ENCODE data around the gene IL1B. TPM values are rescaled to one million over a fixed set of nuclear protein-coding genes. Genes with fewer than 3 reads are reported as not detected.

IL1B gene
- total RNA-seq: 1 to 10 TPM in 1 of 3 donors, not detected in 2; 8.0 TPM

GRCh38 chr2:112836695-112837117, at the start of gene IL1B:
Gene IL1B (minus strand): TSS chr2:112836779. CDS start chr2:112836229, 550 bp downstream.
- Histone ChIP-seq H3K4me3 (no peak within 1 kb of the TSS), H3K4me1 (peaks cover 0 to 5% of the 10 kb centered on the region in 2 donors), H3K27me3 (peaks cover 0 to 4% of the 10 kb centered on the region in 2 donors), H3K9me3 (no peaks in the 10 kb centered on the region), H3K27ac (no peak within 1 kb of the TSS), H3K36me3 (no peaks in the 10 kb centered on the region)
- TF ChIP-seq POLR2AphosphoS5 (IDR thresholded peaks at IDR 0.05) (no peak), CTCF (IDR thresholded peaks at IDR 0.05) (no peak), POLR2A (IDR thresholded peaks at IDR 0.05) (no peak)
- intact Hi-C loops (cut with DNase I; ENCODE audit: low total_unique reads): no loop called here
- no peak for DNase-seq (ENCODE audit: low spot score in 2 of 2)

GRCh38 chr2:112886291-112886690, 49.7 kb upstream of the IL1B start:
- H3K4me3 ChIP-seq: no peak overlapping the region
- H3K27me3 ChIP-seq: no peaks in the 10 kb centered on the region
- H3K4me1 ChIP-seq: no peaks in the 10 kb centered on the region
- TF ChIP-seq POLR2AphosphoS5 (IDR thresholded peaks at IDR 0.05) (no peak), POLR2A (IDR thresholded peaks at IDR 0.05) (no peak), CTCF (IDR thresholded peaks at IDR 0.05) (no peak)
- no peaks in the 10 kb centered on the region for H3K36me3 ChIP-seq
- intact Hi-C loops (cut with DNase I; ENCODE audit: low total_unique reads): no loop called here
- H3K27ac ChIP-seq: no peak overlapping the region
- DNase-seq (ENCODE audit: low spot score in 2 of 2): no peak
- H3K9me3 ChIP-seq: no peaks in the 10 kb centered on the region

GRCh38 chr2:112885506-112885902, 48.9 kb upstream of the IL1B start:
- Histone ChIP-seq H3K36me3 (no peaks in the 10 kb centered on the region), H3K27ac (no peak overlapping the region), H3K4me3 (no peak overlapping the region), H3K27me3 (peaks cover 0 to 3% of the 10 kb centered on the region in 2 donors), H3K4me1 (no peaks in the 10 kb centered on the region), H3K9me3 (no peaks in the 10 kb centered on the region)
- TF ChIP-seq POLR2AphosphoS5 (IDR thresholded peaks at IDR 0.05): no peak
- no peak for TF ChIP-seq CTCF (IDR thresholded peaks at IDR 0.05)
- no peak for TF ChIP-seq POLR2A (IDR thresholded peaks at IDR 0.05)
- intact Hi-C loops (cut with DNase I; ENCODE audit: low total_unique reads): no loop called here
- DNase-seq (ENCODE audit: low spot score in 2 of 2): no peak

GRCh38 chr2:112884869-112885505, 48.4 kb upstream of the IL1B start:
- intact Hi-C loops (cut with DNase I; ENCODE audit: low total_unique reads): no loop called here
- Histone ChIP-seq H3K9me3 (no peaks in the 10 kb centered on the region), H3K4me1 (no peaks in the 10 kb centered on the region), H3K4me3 (no peak overlapping the region), H3K36me3 (no peaks in the 10 kb centered on the region), H3K27me3 (peaks cover 0 to 6% of the 10 kb centered on the region in 2 donors), H3K27ac (no peak overlapping the region)
- DNase-seq (ENCODE audit: low spot score in 2 of 2): no peak
- TF ChIP-seq POLR2A (IDR thresholded peaks at IDR 0.05): no peak
- TF ChIP-seq POLR2AphosphoS5 (IDR thresholded peaks at IDR 0.05): no peak
- TF ChIP-seq CTCF (IDR thresholded peaks at IDR 0.05): peak in 2 of 3 donors; percentile 29 to 31

- Histone ChIP-seq H3K27ac (no peak overlapping the region), H3K9me3 (no peaks in the 10 kb centered on the region), H3K4me3 (no peak overlapping the region), H3K36me3 (no peaks in the 10 kb centered on the region), H3K27me3 (peaks cover 0 to 17% of the 10 kb centered on the region in 2 donors), H3K4me1 (no peaks in the 10 kb centered on the region)
- intact Hi-C loops (cut with DNase I; ENCODE audit: low total_unique reads): no loop called here
- DNase-seq (ENCODE audit: low spot score in 2 of 2): no peak
- TF ChIP-seq POLR2A (IDR thresholded peaks at IDR 0.05) (no peak), POLR2AphosphoS5 (IDR thresholded peaks at IDR 0.05) (no peak), CTCF (IDR thresholded peaks at IDR 0.05) (no peak)
Measured at GRCh38 chr2:112883669-112884068, 47.1 kb upstream of the IL1B start.

Measured in breast epithelium (tissue), 4 donors.